ENCODE results near the gene TCTN2. TPM values are rescaled to one million over a fixed set of nuclear protein-coding genes. Genes with fewer than 3 reads are reported as not detected.

TCTN2 gene
- total and polyA plus RNA-seq, 8 donors, result 4.2 to 9.9 (median 6.5) TPM

DNA sequence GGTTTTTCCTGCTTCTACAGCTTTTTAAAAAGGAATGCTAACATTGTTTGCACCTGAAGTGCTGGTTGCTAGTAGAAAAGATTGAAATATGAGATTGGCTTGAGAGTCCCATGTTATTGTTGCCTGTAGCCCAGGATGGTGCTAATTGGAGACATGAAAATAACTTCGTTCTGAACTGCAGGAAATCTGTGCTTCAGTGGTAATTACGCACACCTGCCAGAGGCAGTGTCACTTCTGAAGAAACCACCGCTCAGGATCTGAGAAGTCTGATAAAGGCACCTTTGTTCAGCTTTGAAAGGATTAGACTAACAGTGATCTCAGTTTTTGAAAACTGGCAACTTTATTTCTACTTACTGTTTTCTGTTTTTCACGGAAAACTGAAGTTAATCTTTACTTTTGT lies 25.7 kb downstream of the TCTN2 start:
- intact Hi-C loops (cut with DNase I), result no loop called here
- Histone ChIP-seq H3K36me3 (peaks cover 0 to 13% (median 6%) of the 10 kb centered on the region in 3 donors), H3K27me3 (no peaks in the 10 kb centered on the region), H3K27ac (peak overlapping the region in 1 of 4 donors; percentile 34), H3K4me1 (no peaks in the 10 kb centered on the region), H3K4me3 (no peak overlapping the region), H3K9me3 (no peaks in the 10 kb centered on the region)
- DNase-seq (no peak), ATAC-seq (peak; percentile 43 to 70 (median 49)), FAIRE-seq (no peak)
- WGBS, 2 donors, result 60 to 61% methylated on average over 4 of the region's 4 CpGs
- TF ChIP-seq, protein P1, sequence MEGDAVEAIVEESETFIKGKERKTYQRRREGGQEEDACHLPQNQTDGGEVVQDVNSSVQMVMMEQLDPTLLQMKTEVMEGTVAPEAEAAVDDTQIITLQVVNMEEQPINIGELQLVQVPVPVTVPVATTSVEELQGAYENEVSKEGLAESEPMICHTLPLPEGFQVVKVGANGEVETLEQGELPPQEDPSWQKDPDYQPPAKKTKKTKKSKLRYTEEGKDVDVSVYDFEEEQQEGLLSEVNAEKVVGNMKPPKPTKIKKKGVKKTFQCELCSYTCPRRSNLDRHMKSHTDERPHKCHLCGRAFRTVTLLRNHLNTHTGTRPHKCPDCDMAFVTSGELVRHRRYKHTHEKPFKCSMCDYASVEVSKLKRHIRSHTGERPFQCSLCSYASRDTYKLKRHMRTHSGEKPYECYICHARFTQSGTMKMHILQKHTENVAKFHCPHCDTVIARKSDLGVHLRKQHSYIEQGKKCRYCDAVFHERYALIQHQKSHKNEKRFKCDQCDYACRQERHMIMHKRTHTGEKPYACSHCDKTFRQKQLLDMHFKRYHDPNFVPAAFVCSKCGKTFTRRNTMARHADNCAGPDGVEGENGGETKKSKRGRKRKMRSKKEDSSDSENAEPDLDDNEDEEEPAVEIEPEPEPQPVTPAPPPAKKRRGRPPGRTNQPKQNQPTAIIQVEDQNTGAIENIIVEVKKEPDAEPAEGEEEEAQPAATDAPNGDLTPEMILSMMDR (IDR thresholded peaks at IDR 0.05), result no peak

DNA sequence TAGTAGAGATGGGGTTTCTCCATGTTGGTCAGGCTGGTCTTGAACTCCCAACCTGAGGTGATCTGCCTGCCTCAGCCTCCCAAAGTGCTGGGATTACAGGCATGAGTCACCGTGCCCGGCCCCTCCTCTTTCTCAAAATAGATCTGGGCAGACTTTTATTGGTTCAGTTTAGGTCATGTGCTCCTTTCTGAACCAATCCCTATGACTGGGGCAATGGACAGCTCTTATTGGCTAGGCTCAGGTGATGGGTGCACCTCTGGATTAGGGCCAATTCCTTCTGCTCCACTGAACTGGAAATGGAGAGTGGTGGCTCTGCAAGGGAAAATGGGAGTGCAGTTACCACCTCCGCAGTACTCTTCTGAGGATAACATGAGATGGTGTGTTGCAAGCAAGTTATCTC lies 35.0 kb downstream of the TCTN2 start:
- no peak for ATAC-seq
- H3K4me1 ChIP-seq, result no peaks in the 10 kb centered on the region
- no peaks in the 10 kb centered on the region for H3K27me3 ChIP-seq
- TF ChIP-seq, protein P1 (IDR thresholded peaks at IDR 0.05), result no peak
- intact Hi-C loops (cut with DNase I), result no loop called here
- no peaks in the 10 kb centered on the region for H3K9me3 ChIP-seq
- no peak for FAIRE-seq
- H3K4me3 ChIP-seq, result no peak overlapping the region
- H3K27ac ChIP-seq, result no peak overlapping the region
- WGBS, 2 donors, result 84 to 91% methylated on average over 3 of the region's 3 CpGs
- peaks cover 0 to 6% (median 0%) of the 10 kb centered on the region in 3 donors for H3K36me3 ChIP-seq
- DNase-seq, result no peak

DNA sequence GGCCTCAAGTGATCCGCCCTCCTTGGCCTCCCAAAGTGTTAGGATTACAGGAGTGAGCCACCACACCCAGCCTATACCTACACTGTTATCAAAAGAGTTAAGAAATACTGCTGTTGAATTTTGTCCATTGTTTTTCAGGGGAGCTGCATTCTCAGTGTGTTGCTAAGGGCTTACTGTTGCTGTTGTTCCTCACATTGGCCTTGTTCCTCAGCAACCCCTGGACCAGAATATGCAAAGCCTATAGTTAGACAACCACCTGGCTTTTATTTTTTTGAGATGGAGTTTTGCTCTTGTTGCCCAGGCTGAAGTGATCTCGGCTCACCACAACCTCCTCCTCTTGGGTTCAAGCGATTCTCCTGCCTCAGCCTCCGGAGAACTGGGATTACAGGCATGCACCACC lies 36.6 kb downstream of the TCTN2 start:
- intact Hi-C loops (cut with DNase I), result no loop called here
- FAIRE-seq (no peak), DNase-seq (no peak), ATAC-seq (no peak)
- Histone ChIP-seq H3K27ac (no peak overlapping the region), H3K4me1 (peaks cover 0 to 2% (median 0%) of the 10 kb centered on the region in 3 donors), H3K36me3 (peaks cover 0 to 6% (median 0%) of the 10 kb centered on the region in 3 donors), H3K4me3 (no peak overlapping the region), H3K27me3 (no peaks in the 10 kb centered on the region), H3K9me3 (no peaks in the 10 kb centered on the region)
- TF ChIP-seq, protein P1 (IDR thresholded peaks at IDR 0.05), result no peak
- 88 to 92% methylated on average over 4 of the region's 4 CpGs for WGBS, 2 donors

DNA sequence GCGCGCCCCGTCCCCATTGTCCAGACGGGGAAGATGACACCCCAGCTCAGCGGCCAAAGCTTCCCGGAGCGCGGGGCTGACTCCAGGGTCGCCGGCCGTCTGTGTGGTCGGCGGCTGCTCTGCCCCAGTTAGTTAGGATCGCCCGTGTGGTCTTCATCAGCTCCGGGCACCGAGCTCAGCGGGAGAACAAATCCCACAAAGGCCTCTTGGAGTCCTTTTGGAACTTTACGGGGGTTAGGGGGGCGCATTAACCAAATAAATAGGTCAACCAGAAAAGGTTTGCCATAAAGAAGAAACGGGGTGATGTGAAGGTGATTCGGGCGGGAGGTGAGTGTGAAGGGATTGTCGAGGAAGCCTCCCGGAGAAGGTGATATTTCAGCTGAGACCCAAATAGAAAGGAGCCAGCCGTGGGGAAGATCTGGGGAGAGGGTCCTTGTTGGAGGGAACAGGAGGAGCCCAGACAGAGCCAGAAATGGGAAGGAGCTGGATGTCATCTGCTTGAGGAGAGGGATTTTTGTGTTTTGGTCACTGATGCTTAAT lies 41.9 kb downstream of the TCTN2 start:
- no peaks in the 10 kb centered on the region for H3K36me3 ChIP-seq
- H3K9me3 ChIP-seq, result no peaks in the 10 kb centered on the region
- FAIRE-seq (no peak), ATAC-seq (peak in 1 of 4 donors; percentile 5), DNase-seq (no peak)
- 0 to 1% methylated on average over 26 of the region's 26 CpGs for WGBS, 2 donors
- peak overlapping the region; percentile 81 to 100 (median 100) for H3K4me3 ChIP-seq
- no peaks in the 10 kb centered on the region for H3K27me3 ChIP-seq
- TF ChIP-seq, protein P1 (IDR thresholded peaks at IDR 0.05), result no peak
- intact Hi-C loops (cut with DNase I), result no loop called here
- peaks cover 0 to 16% (median 9%) of the 10 kb centered on the region in 3 donors for H3K4me1 ChIP-seq
- no peak overlapping the region for H3K27ac ChIP-seq

DNA sequence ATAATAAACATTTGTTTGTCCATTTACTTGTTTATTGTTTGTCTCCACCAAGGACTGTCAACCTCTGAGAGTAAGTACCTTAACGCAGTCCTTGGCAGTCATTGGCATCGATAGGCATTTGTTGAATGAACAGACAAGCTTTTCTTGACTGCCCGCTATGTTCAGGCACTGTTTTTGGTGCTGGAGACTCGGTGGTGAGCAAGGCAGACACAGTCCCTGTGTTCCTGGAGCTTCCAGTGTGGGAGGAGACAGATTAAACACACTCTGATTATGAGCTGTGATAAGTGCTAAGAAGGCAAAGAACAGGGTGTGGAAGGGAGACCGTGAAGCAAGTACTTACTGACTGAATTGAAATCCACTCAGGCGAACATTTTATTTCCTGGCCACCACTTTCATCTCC lies 42.5 kb downstream of the TCTN2 start:
- H3K4me1 ChIP-seq, result peaks cover 0 to 16% (median 9%) of the 10 kb centered on the region in 3 donors
- intact Hi-C loops (cut with DNase I), result no loop called here
- no peaks in the 10 kb centered on the region for H3K27me3 ChIP-seq
- DNase-seq (no peak), ATAC-seq (no peak), FAIRE-seq (no peak)
- H3K4me3 ChIP-seq, result peak overlapping the region in 3 of 4 donors; percentile 81 to 100 (median 99)
- TF ChIP-seq, protein P1 (IDR thresholded peaks at IDR 0.05), result no peak
- no peak overlapping the region for H3K27ac ChIP-seq
- WGBS, 2 donors, result 16 to 23% methylated on average over 6 of the region's 6 CpGs
- H3K36me3 ChIP-seq, result no peaks in the 10 kb centered on the region
- no peaks in the 10 kb centered on the region for H3K9me3 ChIP-seq

Data from pancreas (tissue), 10 donors.